ENCODE results near the gene ATP1B3. TPM values are rescaled to one million over a fixed set of nuclear protein-coding genes. Genes with fewer than 3 reads are reported as not detected.
"Not testable (repeated sequence)": the region's sequence is repeated elsewhere in the genome, so short reads cannot be mapped to it uniquely, and the experiment has no call there.

ATP1B3 gene
- total RNA-seq, 1 donor from 2014 or later = 153 TPM

DNA sequence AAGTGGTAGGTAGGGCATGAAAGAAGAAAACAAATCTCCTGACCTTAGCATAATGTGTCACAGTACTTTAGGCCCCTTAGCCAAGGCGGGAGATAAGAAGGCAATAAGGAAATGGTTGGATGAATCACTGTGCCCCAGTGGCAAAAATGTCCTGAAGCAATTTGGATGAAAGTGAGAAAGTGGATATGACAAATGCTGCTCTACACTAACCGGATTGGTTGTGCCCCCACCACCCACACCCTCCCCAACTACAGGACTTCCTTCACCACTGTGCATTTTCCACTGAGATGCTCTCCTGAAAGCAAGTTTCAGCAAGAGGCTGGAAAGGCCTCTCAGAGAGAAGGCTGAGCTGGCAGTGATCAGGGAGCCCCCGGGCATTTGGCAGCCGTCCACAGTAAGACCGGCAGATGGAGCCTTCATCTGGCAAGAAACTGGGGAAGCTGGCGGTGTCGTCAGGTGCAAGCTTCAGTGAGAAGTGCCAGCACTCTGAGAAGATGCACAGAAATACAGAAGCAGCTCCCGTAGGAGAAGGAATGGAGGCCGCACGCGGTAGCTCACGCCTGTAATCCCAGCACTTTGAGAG is 63.8 kb downstream of the ATP1B3 start:
- intact Hi-C loops (cut with micrococcal nuclease) = no loop called here

DNA sequence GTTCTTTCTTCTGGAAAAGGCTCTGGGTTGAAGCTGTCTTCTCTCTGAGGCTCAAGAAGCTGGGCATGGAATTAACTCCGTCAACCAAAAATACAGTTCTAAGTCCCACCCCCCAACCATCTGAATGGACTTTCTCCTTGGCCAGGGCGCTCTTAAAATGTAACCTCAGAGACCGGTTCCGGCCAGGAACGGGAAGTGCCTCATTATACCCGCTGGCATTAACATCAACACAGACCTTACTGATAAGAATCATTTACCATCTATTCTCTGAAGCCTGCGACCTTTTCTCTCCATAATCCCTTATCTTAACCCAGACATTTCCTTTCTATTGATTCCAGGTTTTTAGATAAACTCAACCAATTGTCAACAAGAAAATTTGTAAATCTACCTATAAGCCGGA is 64.7 kb downstream of the ATP1B3 start:
- intact Hi-C loops (cut with micrococcal nuclease) = no loop called here

DNA sequence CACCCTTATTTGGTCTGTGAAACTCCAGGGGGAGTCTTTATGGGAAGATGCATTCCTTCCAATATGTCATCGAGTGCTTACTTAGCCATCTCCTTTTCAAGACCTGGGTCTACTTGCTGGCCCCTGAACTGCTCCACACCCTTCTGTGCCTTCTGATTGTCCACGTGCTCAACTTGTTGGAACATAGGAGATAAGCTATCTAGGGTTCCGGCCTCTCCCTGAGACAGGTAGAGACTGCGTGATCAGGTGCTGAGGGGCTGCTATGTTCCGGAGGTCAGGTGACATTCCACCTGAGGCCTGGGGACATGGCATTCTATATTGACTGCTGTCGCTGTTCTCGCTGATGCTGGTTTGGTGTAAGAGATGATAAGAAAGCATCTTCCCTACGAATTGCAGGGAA is 65.6 kb downstream of the ATP1B3 start:
- intact Hi-C loops (cut with micrococcal nuclease) = no loop called here

DNA sequence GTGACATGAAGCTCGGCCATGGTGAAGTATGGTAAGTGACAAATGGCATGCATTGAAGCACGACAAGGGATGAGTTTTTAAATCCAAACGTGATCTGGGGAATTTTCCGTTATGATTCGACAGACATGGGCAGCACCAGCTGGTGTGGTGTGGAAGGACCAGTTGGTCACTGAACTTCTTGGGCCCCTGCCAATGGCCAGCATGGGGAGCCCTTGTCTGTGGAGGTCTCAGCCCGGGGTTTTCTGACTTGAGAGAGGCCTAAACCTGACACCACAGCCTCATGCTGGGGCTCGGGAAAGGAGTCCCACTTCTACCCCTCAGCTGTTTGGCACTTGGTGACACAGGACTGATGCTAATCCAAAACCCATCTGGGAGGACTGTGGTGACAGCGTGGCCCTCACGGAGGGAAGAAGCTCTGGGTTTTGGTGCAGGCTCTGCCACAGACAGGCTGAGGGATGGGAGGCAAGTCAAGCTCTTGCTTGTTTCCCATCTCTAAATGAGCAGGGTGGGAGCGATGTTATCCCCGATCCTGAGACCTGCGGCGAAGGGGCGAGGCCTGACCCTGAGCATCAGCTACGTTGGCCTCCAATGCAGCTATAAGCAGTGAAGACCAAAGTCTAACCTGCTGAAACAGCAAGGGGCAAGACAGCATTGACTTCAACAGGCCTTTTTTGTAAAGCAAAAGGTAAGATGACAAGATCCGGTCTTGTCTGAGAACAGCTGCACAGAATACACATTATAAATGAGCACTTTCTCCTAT is 69.5 kb downstream of the ATP1B3 start:
- intact Hi-C loops (cut with micrococcal nuclease) = no loop called here

DNA sequence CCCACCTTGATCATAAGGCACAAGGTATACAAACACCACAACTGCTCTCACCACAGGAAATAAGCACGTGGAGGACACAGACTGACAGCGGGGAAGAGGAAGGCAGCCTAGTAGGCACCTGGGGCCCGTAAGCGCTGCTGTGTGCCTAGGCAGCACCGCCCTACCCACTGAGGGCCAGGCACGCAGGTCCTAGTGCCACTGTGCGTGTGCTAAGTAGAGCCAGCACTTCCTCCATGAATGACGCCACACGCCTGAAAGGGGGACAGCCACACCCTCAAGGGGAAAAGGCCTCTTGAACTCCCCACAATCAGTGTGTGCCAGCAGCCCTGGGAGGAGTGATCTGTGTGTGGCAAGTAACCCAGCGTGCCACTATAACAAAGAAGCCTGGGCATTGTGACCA is 73.0 kb downstream of the ATP1B3 start:
- intact Hi-C loops (cut with micrococcal nuclease) = no loop called here

DNA sequence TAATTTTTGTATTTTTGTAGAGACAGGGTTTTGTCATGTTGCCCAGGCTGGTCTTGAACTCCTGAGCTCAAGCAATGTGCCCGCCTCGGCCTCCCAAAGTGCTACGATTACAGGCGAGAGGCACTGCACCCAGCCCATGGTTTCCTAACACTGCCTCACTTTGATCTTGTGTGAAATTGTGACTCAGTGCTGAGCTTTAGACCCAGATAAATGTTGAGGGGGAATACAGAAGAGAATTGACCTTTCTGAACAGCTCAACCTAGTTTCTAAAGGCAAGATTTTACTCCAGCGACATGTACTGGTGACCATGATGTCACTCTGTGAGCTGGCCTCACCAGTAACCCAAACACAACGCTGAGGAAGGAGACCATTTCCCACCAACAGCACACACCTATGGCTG is 73.5 kb downstream of the ATP1B3 start:
- intact Hi-C loops (cut with micrococcal nuclease) = no loop called here

DNA sequence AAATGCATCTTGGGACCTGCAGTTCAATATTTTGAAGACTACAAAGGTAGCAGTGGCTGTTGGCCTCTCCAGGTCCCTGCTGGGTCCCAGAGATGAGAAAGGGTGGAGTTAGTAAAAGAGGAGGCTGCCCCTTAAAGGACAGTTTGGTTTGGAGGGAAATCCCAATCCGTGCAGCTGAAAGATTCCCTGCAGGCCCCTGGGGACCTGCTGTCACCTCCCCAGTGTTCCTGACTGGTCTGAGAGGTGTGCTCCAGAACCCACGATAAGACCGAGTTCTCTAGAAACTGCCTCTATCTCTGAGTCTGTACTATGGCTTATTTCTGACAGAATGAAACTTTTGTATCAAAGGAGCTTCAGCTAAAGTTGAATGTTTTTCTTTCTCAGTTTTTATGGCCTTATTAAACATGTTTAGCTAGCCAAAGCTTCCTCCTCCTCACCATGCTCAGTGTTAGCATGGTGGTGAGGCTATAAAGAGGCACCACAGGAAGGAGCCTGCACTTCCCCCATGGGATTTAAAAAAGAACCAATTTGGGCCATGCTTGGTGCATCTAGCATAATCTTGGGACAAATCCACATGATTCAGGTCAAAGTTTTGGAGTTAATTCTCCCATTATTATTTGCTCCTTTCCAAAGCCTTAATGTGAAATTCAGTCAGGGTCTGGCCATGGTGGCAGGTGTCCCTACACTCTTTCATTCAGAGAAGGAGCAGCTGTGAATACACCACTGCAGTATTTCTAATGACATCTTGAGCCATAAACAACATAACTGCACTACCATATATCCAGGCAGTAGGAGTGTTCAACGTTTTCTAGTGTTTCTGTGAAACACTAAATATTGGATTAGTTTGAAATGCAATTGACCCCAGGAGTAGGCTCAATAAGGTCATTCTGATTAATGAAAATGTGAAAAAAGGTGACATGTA is 74.4 kb downstream of the ATP1B3 start:
- intact Hi-C loops (cut with micrococcal nuclease) = no loop called here

DNA sequence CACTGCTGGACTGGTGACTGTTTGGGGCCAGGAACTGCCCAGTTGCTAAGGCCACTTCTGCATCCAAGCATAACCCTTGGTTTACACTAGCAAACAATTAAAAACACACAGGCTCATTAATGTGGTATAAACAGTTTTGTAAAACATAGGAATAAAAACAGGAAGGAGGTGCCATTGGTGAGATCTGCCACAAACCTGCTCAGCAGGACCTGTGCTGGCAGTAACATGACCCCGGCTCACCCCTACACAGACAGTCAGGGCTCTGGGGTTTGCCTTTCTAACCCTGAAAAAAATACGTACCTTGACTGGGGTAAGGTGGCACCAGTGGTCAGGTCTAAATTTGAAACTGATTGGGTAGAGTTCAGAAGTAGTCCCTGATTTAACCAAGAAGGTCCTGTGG is 76.2 kb downstream of the ATP1B3 start:
- intact Hi-C loops (cut with micrococcal nuclease) = no loop called here

DNA sequence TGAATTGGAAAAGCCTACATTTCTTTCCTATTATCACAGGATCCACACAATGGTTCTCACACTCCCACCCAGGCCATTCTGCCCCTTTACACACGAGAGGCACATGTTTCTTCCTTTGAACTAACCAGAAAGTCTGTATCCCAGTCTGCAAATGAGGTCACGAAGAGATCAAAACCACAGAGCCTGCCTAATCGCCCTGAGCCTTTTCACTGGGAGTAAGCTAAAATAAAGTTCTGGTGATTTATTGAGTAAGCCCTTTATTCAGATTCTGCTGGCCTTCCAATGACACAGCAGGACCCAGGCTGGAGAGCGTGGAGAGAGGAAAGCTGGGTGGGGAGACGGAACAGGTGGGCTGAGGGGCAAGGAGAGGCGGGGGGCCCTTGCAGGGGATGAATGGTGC is 78.7 kb downstream of the ATP1B3 start:
- intact Hi-C loops (cut with micrococcal nuclease) = no loop called here

DNA sequence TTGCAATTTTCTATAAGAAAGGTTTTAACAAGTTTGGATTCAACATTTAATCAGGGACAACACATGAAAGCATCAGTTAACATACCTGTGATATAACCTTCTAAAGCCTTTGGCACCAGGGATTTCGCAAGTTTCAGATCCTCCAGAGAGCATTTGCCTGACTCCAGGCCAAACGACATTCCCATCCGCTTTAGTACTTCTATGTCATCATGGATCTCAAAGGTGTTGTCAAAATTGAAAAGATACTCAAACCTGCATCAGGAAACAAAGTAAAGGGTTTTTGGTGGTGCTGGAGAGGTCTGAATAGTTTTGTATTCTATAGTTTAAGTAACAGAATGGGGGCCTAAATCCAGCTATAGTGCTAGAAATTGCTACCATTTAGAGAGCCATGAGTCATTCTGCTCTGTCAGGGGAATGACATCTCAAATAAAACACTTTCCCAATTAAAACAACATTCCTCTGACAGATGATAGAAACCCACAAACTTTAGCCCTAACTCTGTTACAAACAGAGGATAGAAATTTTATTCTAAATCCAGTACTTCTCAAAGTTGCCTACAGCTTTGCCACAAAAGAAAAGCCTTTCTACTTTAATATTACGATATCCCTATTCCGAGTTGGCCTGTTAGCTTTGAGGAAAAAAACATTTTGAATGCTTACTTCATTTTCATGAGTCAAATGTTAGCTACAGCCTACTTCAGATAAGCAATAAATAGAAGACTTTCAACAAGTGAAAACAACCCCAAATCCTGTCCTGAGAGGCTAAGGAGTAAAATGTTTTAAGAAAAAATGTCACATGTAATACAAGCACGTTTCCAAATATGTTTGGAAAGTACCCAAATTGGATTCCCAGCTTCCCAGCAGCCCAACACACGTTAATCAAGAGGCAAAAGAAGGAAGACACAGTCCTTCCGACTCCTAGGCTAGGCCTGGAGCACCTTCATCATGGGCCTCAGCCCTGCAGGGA is 83.4 kb downstream of the ATP1B3 start:
- intact Hi-C loops (cut with micrococcal nuclease) = no loop called here

DNA sequence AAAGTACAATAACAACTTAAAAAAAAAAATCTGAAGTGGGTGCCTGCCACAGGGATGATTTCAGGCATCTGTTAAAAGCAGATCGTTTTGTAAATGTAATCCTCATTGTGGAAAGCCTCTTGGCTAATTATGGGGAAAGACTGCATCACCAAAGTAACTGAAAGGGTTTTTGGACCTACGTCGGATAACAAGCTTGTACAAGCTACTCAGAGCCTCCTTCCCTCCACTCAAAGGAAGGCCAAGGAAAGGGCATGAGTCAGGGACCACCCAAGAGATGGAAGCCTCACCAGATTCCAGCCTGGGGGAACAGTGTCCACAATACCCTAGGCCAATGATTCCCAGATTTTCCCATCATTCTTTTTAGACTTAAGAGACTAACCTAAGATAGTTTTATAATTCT is 84.3 kb downstream of the ATP1B3 start:
- intact Hi-C loops (cut with micrococcal nuclease) = no loop called here

DNA sequence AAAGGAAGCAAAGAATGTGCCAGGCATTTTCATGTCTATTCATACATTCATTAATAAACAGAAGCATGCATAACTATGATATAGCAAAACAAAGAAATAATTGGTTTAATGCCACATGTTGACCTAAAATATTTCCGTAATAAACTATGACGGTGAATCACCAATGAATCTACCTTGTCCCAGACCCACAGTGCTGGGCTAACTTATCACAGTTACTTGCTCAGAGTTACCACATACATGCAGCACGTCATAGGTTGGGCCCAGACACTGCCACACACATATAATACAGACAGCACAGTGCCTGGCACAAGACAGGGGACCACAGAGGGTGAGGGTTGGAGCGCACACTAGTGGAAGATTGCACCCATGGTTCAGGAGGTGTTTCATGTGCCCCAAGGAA is 86.9 kb downstream of the ATP1B3 start:
- intact Hi-C loops (cut with micrococcal nuclease) = no loop called here

DNA sequence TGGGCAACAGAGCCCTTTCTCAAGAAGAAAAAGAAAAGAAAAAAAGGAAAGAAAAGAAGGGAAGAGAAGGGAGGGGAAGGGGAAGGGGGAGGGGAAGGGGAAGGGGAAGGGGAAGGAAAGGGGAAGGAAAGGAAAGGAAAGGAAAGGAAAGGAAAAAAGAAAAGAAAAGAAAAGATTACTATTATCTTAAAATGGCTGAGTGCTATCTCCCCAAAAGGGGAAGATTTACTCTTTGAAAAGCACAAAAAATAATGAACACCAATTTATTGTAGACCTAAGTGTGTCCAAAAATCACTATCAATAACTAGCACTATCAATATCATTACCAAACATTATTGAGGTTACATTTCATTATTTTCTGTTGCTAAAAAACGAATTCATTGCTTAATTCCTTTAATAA is 89.0 kb downstream of the ATP1B3 start:
- intact Hi-C loops (cut with micrococcal nuclease) = no loop called here

DNA sequence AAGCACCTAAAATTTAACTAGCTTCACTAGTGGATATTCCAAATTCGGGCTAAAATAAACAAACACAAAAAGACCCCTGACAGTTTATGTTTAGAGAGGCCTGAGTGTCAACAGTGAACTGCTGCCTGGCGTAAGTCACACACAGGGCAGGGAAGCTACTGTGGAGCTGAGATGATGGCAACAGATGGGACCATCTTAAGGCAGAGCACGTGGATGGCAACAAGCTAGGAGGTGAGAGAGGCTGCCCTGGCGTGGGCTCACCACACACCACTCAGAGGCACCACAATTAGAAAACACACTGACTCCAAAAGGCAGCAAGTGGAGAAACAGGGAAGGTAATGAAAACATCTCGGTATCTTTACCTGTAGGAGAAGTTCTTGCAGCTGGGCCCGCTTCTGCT is 93.3 kb downstream of the ATP1B3 start:
- intact Hi-C loops (cut with micrococcal nuclease) = no loop called here

DNA sequence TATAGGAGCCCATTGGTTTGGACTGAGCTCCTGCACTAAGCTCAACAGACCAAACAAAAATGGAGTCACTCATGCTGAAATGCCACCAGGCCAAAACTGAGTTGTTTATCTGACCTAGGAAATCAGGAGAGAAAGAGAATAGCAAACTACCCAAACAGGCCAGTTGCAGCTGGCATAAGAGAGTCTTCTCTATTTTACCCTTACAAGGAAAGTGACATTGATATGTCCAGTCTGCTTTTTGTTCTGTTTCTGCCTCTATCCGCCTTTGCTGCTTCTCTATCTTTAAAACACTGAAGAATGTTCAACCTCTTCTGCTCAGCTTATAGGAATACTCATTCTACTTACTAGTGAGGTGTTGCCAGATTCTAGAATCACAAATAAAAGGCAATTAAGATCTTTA is 95.1 kb downstream of the ATP1B3 start:
- intact Hi-C loops (cut with micrococcal nuclease) = no loop called here

DNA sequence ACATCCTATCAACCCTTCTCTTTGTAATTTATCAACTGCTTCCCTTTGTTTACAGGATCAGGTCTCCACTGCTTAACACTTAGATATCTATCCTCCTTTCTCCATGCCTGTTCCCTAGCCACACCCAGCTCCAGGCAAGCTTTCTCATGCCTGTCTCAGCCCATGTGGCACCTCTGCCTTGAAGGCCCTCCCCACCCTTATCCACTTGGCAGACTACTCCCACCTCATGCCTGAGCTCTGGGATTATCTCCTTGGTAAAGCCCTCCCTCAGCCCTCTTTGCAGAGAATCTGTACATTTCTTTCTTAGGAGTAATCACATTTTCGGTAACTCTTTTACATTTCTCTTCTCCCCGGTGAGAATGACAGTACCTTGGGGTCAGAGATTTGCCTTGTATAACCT is 96.0 kb downstream of the ATP1B3 start:
- intact Hi-C loops (cut with micrococcal nuclease) = no loop called here

DNA sequence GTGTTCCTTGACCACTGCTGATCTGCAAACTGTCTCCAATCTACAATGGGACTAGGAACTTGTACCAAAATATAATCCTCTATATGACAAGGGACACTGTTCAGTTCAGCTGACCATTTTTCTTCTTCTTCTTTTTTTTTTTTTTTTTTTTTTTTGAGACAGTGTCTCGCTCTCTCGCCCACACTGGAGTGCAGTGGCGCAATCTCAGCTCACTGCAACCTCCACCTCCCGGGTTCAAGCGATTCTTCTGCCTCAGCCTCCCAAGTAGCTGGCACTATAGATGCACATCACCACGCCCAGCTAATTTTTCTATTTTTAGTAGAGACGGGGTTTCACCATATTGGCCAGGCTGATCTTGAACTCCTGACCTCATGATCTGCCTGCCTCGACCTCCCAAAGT is 98.3 kb downstream of the ATP1B3 start:
- intact Hi-C loops (cut with micrococcal nuclease) = not testable (repeated sequence)

All from T-helper 2 cell treated with Interferon-gamma antibody and Interleukin-4, amounts not matched to agents 100 ng/mL and 5 ng/mL, for 36 hours (primary cell).